Activated naive CD4-positive, alpha-beta T cell treated with anti-CD3 and anti-CD28 coated beads, Interleukin-2, amount 50 U/mL, for 16 hours (primary cell): Measurements from ENCODE around the gene SUGCT.

ENCODE experiments used
- DNase-seq: peaks from one replicate; pipeline ENCODE4 v3.0.0-alpha.2; 2020

Gene SUGCT

DNA sequence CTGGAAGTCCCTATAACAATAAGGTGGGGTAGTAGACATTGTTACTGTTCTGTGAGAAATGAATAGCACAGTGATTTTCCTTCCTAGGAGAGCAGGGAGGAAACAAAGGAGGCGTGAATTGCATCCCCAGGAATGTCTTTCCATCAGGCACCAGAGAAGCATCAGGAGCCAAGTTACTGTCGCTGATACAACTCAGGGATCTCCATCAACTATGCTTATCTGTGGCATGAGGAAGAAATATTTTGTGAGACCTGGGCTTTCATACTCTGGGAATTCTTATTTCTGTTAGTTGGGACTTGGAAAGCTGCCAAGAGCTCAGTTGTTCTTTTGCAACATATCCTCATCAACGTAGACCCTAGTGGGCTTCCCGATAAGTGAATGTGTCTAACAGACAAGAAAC lies 622.3 kb downstream of the SUGCT start:
- no peak for DNase-seq

DNA sequence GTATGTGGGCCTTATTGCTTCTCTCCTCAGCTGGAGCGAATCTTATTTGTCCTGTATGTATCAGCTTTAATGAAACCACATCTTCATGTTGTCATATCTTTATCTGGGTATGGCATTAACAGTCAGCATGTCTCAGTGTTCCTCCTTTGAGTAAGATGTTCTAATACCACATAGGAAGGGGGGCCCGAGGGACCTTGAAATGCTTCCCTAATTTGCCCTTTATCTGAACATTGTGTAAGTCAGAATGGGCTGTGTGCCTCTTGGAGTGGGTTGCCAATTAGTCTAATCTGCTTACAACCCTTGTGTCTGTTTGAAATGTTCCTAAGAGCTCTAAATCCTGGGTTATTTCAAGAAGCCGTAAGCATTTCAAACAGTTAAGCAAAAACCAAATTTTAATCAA lies 623.8 kb downstream of the SUGCT start:
- DNase-seq: no peak

- DNase-seq: no peak
These were observed 625.6 kb downstream of the SUGCT start for GRCh38 chr7:40760293-40760964.

- DNase-seq: no peak
These were observed 626.2 kb downstream of the SUGCT start for GRCh38 chr7:40760987-40761386.

GRCh38 chr7:40761762-40762560 lies 627.2 kb downstream of the SUGCT start:
- DNase-seq: no peak

GRCh38 chr7:40763319-40764287 lies 628.8 kb downstream of the SUGCT start:
- no peak for DNase-seq

- DNase-seq: no peak
These were observed 630.8 kb downstream of the SUGCT start for GRCh38 chr7:40765639-40766038.

GRCh38 chr7:40772096-40772495 lies 637.3 kb downstream of the SUGCT start:
- DNase-seq: no peak

- no peak for DNase-seq
These were observed 638.9 kb downstream of the SUGCT start for GRCh38 chr7:40773656-40774055.

- no peak for DNase-seq
These were observed 641.1 kb downstream of the SUGCT start for GRCh38 chr7:40775877-40776276.

DNA sequence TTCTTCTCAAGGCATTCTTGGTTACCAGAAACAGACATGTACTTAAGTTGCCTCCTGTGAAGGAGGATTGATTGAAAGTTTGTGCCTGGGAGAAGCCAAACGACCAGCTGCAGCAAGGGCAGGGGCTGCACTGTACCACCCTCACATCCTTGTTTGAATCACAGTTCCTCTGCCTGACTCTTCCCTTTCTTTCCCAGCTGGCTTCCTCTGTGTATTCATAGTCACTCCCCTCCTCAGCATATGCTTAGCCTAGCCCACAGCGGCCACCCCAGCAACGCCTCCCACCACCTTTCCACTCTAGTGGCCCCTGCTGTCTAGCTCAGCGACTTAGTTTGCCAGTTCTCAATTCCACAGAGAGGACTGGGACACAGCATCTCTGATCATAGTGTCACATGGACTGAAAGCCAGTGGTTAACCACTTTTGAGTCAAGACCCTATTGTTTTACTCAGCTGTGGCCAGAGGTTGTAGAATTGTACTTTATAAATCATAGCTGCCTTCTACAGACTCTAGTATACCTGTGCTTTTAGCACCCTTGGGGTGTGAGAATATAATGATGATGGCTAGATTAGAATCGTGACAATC lies 643.0 kb downstream of the SUGCT start:
- DNase-seq: no peak

- DNase-seq: no peak
These were observed 645.7 kb downstream of the SUGCT start for GRCh38 chr7:40780460-40780859.

- no peak for DNase-seq
These were observed 648.0 kb downstream of the SUGCT start for GRCh38 chr7:40782836-40783235.

GRCh38 chr7:40784176-40784575 lies 649.4 kb downstream of the SUGCT start:
- no peak for DNase-seq

- no peak for DNase-seq
These were observed 652.1 kb downstream of the SUGCT start for GRCh38 chr7:40786909-40787308.

DNA sequence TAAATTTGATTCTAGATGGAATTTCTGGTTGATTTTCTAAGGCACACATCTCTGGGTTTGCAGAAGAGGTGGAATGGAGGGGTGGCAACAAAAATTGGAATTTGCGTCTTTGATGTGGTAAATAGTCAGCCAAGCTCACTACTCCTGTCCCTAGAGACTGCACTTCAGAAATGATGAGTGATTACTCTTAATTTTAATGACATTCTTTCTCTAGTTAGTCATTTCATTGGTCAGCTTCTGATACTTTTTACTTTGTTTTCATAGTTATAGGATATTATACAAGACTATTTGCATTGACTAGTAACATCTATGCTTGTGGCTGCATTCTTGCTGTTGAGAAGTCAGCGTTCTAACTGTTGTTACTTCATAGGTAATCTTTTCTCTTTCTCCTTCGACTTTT lies 658.3 kb downstream of the SUGCT start:
- DNase-seq: no peak

- no peak for DNase-seq
These were observed 660.8 kb downstream of the SUGCT start for GRCh38 chr7:40795607-40796006.

- no peak for DNase-seq
These were observed 661.9 kb downstream of the SUGCT start for GRCh38 chr7:40796723-40797122.

- no peak for DNase-seq
These were observed 663.8 kb downstream of the SUGCT start for GRCh38 chr7:40798613-40799012.

DNA sequence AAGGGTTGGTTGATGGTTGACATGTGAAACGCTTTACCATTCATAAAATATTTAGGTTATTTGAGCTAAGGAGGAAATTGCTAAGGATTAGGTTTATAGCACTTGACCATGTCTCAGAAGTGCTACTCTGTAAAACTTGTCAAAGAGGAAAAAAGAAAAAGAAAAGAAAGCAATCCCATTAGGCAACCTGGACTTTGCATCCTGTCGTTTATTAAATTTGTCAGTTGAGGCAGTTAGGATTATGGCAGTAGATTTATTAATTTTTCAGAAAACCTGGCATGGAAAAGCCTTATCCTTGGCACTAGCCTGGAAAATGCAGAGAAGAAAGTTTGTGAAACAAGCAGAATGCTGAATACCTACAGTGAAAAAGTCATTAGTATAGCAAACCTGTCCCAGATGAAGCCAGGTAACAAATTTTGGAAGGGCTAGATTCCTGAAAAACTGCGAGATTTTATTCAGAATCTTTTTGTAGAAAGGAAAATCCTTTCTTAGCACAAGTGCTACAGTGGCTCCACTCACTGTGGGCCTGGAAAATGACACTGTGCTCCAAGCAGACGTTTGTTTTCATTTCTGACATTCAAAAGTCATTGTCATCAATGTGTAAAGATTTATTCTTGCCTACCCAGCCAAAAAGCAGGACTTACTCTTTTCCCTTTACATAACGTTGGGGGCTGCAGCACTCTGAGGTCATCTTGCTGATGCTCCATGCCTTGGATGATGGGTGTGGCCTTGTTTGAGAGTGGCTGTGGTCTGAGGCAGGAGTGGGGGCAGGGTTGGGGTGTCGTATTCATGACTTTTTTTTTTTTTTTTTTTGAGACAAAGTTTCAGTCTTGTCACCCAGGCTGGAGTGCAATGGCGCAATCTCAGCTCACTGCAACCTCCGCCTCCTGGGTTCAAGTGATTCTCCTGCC lies 664.9 kb downstream of the SUGCT start:
- no peak for DNase-seq

DNA sequence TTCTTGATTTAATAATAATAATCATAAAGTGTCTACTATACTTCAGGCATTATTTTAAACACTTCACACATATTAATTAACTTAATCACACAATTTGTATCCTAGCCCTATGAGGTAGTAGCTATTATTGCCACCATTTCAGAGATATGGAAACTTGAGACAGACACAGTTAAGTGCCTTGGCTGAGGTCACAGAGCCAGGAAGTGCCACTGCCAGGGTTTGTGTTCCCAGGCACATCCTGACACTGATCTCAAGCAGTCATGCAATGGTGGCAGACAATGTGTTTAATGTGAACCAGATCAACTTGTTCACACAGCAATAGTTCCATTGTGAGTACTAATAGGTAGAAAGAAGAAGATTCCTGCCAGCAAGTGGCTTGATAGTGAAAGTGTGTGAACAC lies 666.0 kb downstream of the SUGCT start:
- DNase-seq: no peak

DNA sequence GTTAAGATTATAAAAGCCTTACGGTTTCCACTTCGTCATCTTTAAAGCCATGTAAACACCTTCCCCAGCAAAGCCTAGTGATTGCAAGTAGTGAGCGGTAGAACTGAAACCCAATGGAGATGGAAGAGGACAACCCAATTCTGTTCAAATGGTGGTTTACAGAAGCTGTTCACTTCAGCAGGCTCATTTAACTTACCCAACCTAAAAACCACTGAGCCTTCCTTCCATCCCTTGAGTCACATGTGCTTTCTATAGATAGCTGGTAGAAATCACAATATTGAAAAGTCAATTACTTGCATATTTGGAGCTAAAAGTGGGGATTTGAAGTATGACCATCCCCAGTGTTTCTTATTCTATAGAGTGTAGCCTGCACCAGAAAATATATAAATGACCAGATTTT lies 667.7 kb downstream of the SUGCT start:
- DNase-seq: no peak
